HG03439 (cell line): Measurements from ENCODE around the gene CBFA2T2.
"Not testable (repeated sequence)": the region's sequence is repeated elsewhere in the genome, so short reads cannot be mapped to it uniquely, and the experiment has no call there.

Experiments used
- ATAC-seq: cut with Tn5 transposase; IDR thresholded peaks from one replicate; pipeline ENCODE4 v1.9.1; 2021; ENCODE audit warnings: mild to moderate bottlenecking, moderate library complexity; ENCODE audit not compliant: unreplicated experiment

CBFA2T2 gene

GRCh38 chr20:33568868-33569801 is 79.2 kb downstream of the CBFA2T2 start:
- ATAC-seq = no peak

- no peak for ATAC-seq
Measured at GRCh38 chr20:33569802-33570391, 80.0 kb downstream of the CBFA2T2 start.

- no peak for ATAC-seq
Measured at GRCh38 chr20:33570743-33571142, 80.8 kb downstream of the CBFA2T2 start.

- ATAC-seq = not testable (repeated sequence)
Measured at GRCh38 chr20:33573268-33573667, 83.4 kb downstream of the CBFA2T2 start.

- no peak for ATAC-seq
Measured at GRCh38 chr20:33575282-33575681, 85.4 kb downstream of the CBFA2T2 start.

- ATAC-seq = no peak
Measured at GRCh38 chr20:33576432-33577125, 86.7 kb downstream of the CBFA2T2 start.

GRCh38 chr20:33578510-33578909 is 88.6 kb downstream of the CBFA2T2 start:
- ATAC-seq = no peak

- no peak for ATAC-seq
Measured at GRCh38 chr20:33583143-33583542, 93.2 kb downstream of the CBFA2T2 start.

GRCh38 chr20:33584976-33585375 is 95.1 kb downstream of the CBFA2T2 start:
- no peak for ATAC-seq

- no peak for ATAC-seq
Measured at GRCh38 chr20:33585413-33585812, 95.5 kb downstream of the CBFA2T2 start.

- no peak for ATAC-seq
Measured at GRCh38 chr20:33589059-33589458, 99.2 kb downstream of the CBFA2T2 start.

GRCh38 chr20:33591901-33592300 is 102.0 kb downstream of the CBFA2T2 start:
- ATAC-seq = not testable (repeated sequence)

GRCh38 chr20:33594743-33595142 is 104.8 kb downstream of the CBFA2T2 start:
- no peak for ATAC-seq

- ATAC-seq = no peak
Measured at GRCh38 chr20:33600414-33600813, 110.5 kb downstream of the CBFA2T2 start.

GRCh38 chr20:33600981-33601380 is 111.1 kb downstream of the CBFA2T2 start:
- no peak for ATAC-seq

- ATAC-seq = no peak
Measured at GRCh38 chr20:33601861-33602260, 112.0 kb downstream of the CBFA2T2 start.

- ATAC-seq = peak; percentile 47
Measured at GRCh38 chr20:33602826-33603590, 113.1 kb downstream of the CBFA2T2 start.

- no peak for ATAC-seq
Measured at GRCh38 chr20:33604084-33604990, 114.4 kb downstream of the CBFA2T2 start.

- ATAC-seq = no peak
Measured at GRCh38 chr20:33604991-33605370, 115.1 kb downstream of the CBFA2T2 start.
